Pons (tissue), 1 donor: ENCODE data around the gene ZNF516.
"Not testable (repeated sequence)": the region's sequence is repeated elsewhere in the genome, so short reads cannot be mapped to it uniquely, and the experiment has no call there.

Experiments
- DNase-seq: peaks from one replicate; pipeline ENCODE4 v3.0.0-alpha.2; 2016; ENCODE audit warnings: low spot score

Gene ZNF516, protein sequence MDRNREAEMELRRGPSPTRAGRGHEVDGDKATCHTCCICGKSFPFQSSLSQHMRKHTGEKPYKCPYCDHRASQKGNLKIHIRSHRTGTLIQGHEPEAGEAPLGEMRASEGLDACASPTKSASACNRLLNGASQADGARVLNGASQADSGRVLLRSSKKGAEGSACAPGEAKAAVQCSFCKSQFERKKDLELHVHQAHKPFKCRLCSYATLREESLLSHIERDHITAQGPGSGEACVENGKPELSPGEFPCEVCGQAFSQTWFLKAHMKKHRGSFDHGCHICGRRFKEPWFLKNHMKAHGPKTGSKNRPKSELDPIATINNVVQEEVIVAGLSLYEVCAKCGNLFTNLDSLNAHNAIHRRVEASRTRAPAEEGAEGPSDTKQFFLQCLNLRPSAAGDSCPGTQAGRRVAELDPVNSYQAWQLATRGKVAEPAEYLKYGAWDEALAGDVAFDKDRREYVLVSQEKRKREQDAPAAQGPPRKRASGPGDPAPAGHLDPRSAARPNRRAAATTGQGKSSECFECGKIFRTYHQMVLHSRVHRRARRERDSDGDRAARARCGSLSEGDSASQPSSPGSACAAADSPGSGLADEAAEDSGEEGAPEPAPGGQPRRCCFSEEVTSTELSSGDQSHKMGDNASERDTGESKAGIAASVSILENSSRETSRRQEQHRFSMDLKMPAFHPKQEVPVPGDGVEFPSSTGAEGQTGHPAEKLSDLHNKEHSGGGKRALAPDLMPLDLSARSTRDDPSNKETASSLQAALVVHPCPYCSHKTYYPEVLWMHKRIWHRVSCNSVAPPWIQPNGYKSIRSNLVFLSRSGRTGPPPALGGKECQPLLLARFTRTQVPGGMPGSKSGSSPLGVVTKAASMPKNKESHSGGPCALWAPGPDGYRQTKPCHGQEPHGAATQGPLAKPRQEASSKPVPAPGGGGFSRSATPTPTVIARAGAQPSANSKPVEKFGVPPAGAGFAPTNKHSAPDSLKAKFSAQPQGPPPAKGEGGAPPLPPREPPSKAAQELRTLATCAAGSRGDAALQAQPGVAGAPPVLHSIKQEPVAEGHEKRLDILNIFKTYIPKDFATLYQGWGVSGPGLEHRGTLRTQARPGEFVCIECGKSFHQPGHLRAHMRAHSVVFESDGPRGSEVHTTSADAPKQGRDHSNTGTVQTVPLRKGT

DNA sequence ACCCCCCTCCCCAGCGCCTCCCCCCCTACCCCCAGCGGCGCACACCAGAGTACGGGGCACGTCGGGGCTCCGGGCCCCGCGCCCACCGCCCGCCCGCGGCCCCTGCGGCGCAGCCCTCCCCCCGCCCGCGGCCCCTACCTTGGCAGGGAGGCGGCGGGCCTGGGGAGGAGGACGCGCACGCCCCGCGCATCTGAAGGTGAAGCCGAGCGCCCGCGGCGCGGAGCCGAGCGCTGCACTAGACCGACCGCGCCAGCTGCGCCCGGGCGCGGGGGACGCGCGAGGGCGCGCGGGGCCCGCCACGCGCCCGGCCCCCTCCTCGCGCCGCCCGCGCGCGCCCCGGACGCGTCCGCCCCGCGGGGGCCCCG, at the start of gene ZNF516:
ZNF516 (minus strand) TSS at position 237 of the 365 bp plus-strand sequence. CDS start 52,188 bp downstream, outside the sequence.
- DNase-seq = no peak

DNA sequence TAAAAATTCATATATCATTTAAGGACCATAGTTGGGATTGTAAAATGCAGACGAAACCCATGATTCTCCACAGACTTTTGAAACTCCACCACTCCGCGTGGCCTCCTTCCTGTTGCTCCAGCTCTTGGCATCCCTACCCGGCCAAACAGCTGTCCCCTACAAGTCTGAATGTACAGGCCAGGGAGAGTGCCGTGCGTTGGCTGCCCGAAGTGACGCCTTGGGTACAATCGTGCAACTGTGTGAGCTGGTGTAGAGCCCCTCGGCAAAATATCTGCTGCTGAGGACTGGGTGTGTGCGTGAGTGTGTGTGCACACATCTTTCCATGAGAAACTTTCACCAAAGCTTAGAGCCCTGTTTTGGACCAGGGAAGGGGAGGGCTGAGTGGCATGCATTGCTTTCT, 43.8 kb upstream of the ZNF516 start:
- DNase-seq = no peak

DNA sequence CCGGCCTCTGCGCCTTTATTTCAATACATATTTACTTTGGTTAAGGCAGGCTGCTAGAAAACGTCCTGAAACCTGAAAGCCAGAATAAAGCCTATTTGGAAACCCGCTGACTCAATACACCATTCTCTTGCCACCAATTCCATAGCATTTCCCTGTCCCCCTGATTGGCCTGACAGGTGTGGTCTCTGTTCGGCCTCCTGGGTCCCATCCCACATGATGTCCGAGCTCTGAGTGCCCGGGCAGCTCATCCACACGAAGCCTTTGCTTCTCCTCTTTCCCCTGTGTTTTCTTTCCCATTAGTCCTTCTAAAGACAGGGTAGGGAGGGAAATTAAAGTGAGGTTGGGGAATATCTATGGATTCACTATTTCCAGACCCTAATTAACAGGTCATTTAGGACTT, 42.6 kb upstream of the ZNF516 start:
- no peak for DNase-seq

DNA sequence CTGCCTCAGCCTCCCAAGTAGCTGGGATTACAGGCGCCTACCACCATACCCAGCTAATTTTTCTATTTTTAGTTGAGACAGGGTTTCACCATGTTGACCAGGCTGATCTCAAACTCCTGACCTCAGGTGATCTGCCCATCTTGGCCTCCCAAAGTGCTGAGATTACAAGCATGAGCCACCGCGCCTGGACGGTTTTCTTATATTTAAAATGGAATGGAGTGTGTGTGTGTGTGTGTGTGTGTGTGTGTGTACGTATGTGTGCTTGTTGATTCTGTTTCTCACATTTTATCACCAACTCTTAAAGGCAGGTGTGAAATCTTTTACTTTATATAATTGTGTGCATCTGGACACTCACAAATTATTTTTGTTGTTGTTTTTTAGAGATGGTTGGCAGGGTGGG, 41.6 kb upstream of the ZNF516 start:
- not testable (repeated sequence) for DNase-seq

DNA sequence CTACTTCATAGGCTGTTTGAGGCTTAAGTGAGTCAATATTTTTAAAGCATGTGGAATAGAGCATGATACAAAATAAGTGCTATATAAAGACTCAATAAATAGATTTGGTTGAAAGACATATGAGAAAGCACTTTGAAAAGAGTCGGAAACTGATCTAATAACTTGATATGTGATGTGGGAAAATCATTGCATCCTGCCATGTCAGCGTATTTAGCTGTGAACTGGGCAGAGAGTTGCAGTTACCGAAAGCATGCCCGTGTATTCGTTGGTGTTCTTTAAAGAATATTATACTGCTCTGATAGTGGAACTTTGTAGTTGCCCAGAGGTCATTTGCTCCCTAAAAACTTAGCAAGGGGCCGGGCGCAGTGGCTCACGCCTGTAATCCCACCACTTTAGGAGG, 37.8 kb upstream of the ZNF516 start:
- no peak for DNase-seq

DNA sequence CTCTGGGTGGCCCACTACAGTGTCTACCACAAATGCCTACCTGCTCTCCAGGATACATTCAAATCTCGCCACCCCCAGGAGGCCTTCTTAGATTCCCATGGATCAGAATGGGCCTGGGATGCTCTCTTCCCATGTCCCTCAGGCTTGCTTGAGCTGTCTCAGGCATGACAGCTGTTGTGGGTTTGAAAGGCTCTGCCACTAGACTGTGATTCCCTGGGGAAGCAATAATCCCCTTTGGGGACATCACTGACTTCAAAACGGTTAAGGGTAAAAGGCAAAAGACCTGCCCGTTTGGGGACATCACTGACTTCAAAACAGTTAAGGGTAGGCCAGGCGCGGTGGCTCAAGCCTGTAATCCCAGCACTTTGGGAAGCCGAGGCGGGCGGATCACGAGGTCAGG, 35.8 kb upstream of the ZNF516 start:
- DNase-seq = no peak

DNA sequence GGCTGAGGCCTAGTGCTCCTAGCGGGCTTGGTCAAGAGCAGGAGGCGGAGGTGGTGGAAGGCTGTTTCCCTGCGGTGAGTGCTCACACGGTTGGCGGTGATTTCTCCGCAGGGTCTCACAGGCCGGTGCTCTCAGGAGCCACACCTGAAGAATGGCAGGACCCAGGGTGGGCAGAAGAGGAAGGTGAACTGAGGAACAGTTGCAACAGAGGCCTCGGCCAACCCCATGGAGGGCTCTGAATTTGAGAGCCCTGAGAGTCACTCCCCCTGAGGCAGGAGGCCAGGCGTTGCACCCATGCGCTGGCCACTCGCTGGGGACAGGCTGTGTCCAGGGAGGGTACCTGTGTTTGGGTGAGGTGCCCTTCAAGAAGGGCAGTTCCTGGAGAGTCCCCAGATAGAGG, 35.3 kb upstream of the ZNF516 start:
- DNase-seq = no peak

DNA sequence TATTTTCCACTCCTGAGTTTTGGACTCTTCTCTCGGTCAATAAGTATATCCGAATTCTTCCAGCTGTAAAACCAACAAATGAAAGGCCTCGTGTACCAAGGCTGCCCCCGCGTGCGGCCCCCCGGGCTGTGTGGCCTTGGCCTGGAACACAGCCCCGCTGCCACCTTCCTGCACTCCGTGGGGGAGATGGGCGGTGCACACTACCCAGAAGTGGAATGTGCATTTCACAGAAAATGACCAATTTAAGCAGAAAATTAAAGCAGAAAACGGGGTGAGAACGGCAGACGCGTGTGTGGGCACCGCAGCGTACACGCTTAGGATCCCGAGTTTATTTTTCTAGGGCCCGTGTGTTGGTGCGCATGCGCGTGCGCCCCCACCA, 34.4 kb upstream of the ZNF516 start:
- DNase-seq = no peak

DNA sequence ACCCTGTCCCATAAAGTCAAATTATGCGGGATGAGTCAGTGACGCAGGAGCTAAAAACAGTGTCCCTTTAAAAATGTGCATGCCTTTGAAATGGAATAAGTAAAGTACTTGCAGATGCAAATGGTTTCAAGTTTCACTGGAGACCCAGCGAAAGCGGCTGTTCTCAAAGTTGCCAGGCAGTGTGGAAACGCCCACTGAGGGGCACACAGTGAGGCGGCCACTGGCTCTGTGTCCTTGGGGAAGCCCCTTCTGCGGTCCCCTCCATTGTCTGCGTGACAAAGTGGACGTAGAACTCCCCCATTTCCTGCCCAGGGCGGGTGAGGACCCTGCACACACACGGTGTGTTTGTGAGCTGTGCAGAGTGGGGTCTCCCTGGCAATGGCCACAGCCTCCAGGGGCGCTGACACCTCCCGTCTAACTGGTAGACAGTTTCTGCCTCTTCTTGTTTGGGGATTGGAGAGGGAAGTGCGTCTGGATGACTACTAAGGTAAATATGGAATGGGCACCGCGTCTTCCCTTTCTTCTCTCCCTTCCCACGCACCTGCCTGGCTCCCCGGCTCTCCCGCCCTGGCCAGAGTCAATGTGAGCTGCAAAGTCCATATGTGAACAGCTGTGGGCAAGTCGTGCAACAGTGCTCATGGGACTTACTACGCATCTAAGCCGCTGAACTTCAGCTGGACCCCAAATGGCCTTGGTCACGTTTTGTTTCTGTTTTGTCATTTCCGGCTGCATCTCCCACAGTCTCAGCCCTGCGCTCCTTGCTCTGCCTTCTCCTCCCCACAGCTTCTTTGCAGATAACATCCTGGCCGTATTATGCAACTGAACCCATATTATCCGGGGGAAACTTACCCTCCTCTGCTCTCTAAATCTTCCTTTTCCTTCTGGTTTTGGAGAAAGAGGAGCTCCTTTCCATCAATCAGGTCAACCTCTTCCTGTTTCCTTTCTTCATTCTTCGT, 33.7 kb upstream of the ZNF516 start:
- no peak for DNase-seq

DNA sequence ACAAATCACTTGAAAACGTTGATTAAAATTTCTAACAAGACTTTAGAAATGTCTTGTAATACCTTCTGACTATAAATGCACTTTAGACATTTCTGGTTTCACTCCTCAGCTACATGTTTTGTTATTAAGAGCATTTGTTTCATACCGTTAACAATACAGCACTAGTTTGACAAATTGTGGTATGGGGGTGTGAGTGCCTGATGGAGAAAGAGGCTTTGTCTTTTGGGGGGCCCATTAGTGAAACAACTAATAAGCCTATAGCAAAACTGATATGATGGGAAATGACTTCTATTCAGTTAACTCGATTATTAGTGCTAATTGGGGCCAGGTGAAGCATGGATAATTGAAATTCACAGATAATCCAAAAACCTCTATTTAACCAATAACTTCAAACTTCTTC, 30.9 kb upstream of the ZNF516 start:
- no peak for DNase-seq

DNA sequence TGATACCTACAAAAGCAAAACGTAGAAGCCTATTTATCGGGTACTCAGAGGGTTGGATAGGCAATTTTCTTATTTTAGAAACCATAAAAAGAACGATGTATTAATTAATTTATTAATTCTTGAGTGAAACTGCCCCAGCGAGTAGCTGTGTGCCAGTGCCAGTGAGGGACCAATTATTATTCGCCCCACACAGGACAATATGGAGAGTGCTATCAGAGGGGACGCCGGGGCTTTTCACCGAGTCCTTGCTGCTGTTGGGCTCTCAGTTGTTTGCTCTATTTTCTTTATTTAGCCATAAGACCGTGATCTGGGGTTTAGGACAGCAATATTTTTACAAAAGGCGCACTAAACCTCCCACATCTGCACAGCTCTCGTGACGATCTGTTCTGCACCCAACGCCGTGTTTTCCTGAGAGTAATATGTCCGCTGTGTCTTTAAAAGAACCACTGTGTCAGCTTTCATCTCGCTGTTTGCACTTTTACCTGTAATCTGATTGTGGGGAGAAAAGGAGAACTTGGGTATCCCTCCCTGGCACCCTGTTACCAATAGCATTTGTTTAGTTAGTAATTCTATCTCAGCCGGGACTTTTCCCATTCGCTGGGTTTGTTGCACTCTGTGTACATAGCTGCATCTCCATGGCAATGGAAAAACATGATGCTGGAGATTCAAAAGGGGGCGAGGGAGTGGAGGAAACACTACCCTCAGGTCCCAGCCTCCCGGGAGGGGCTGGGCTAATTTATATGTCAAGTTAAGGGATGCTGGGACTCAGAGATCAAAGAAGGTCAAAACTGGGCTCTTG, 30.1 kb upstream of the ZNF516 start:
- DNase-seq = peak; percentile 17

DNA sequence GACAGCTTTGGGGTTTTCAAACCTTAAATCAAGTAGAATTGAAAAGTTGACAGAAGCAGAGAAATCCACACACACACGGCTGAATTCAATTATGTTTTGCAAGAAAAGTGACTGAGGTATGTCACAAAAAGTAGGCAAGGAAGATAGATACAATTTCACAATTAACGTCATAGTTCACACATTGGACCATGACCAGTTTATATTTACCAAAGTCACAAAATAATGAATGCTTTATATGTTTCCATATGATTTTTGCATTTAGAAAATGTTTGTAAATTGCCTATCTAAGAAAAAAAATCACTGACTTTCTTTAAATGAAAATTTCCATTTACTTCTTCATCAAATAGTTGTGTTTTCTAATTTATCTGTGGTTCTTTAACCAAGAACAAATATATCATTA, 29.4 kb upstream of the ZNF516 start:
- no peak for DNase-seq

DNA sequence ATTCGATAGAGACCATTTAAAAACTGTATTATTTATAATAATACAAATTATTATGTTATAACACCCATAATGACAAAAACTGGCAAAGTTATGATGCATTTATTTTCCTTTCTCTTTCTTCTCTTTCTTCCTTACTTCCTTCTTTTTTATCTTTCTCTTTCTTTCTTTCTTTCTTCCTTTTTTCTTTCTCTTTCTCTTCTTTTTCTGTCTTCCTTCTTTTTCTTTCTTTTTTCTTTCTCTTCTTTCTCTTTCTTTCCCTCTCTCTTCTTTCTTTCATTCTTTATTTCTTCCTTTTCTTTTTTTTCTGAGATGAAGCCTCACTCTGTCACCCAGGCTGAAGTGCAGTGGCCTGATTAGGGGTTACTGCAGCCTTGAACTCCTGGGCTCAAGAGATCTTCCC, 27.5 kb upstream of the ZNF516 start:
- DNase-seq = no peak

DNA sequence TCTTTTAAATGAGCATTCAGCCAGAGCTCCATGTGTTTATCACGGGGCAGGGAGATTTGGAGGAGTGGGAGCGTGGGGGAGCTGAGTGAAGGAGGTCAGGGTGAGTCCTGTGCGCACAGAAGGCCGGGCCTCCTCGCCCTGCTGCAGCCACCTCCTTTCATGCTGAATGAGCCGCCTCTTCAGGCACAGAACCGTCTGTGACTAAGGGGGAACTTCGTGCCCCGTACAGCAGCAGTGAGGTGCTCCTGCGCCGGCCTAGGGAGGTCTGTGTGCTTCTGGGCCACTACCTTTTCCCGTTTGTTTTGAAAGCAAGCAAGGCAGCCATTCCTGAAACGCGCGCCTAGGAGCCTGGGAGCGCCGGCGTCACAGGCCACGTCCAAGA, 27.1 kb upstream of the ZNF516 start:
- no peak for DNase-seq

DNA sequence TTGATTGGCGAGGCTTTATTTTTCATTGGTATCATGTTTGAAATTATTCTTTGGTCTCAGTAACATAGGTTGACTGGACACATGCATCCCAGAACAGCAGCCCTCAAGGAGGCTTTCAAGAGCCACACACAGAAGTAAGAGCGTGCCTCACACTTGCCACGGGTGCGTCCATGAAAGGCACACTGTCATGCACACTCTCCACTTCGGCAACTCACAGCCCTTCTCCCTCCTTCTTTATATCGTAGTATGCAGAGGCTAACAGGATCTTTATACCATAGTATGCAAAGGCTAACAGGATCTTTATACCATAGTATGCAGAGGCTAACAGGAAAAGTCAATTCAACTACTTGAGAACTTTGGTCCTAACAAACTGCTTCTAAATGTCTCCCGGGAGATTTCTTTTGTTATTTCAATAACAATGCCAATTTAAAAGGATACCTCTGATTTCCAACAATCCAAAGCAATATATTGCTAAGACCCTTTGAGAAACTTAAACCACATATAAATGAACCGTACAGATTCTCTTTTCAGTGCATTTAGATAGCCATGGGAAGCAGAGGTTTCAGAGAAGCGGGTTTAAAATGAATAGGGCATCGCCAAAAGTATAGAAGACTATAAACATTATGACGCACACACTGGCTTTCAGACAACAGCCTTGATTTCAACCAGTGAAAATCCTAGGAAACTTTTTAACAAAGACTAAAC, 26.5 kb upstream of the ZNF516 start:
- no peak for DNase-seq

DNA sequence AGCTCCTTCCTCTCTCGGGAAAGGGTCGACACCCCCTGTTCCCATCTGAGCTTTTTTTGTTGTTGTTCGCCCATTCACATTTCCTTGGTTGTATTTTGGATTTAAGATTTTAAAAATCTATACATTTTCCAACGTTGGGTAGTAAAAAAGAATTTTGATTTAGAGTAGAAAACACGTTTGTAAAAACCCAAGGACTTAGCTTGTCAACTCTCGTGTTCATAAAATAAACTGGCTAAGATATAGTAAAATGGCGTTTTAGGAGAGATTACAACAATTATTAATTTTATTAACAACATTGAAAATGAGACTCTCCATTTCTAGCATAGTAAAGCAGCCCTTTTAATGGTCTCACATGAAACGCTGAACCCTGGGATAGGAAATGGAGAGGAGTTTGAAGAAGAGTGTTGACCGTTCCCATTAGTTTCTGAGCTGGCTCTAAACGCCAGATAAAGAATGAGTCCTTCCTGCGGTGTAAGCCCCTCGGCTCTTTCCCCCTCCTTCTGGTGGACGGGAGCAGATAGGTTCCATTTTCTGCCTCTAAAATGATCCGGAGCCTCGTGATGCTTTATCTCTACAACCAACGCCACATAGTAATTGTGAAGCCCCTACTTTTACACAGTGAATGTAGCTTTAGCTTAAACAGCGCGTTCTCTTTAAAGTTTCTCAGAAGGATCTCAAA, 24.0 kb upstream of the ZNF516 start:
- no peak for DNase-seq

DNA sequence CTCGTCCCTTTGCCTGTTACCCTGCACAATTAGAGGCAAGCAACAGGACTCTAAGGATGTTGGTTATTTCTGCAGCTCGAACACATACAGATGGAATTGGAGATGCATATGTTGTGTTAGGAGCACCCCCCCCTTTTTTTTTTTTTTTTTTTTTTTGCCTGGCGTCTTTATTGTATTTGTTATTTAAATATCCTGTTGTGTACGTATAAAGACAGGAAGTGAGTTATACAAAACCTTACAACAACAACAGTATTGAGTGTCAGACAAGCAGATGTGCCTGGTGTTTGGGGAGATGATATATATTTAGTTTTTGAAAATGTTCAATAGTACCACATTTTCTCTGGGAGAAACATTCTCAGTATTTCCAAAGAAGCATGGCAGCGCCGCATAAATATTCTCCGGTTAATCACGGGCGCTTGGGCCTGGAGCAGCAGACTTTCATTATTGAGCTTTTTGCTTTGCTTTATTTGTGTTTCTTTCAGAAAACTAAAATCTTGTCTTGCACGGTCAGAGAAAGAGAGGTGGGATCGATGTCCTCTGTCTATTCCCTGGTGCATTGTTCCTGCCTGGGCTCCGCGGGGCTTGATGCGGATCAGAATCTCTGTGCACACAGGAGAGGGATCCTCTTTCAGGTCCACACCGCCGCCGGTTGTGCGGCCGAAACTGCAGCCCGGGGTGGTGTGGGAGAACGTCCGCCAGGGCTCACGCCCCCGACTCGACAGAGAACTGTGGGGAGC, 23.2 kb upstream of the ZNF516 start:
- DNase-seq = no peak

DNA sequence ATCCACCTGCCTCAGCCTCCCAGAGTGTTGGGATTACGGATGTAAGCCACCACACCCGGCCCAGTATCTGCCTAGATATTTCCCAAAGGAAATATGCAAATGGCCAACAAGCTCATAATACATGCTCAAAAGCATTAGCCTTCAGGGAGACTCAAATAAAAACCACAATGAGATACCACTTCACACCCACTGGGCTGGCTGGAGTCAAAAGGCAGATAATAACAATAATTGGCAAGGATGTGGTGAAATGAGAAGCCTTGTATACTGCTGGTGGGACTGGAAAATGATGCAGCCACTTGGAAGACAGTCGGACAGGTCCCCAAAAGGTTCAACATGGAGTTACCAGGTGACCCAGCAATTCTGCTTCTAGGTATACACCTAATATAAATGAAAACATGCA, 20.5 kb upstream of the ZNF516 start:
- DNase-seq = no peak

DNA sequence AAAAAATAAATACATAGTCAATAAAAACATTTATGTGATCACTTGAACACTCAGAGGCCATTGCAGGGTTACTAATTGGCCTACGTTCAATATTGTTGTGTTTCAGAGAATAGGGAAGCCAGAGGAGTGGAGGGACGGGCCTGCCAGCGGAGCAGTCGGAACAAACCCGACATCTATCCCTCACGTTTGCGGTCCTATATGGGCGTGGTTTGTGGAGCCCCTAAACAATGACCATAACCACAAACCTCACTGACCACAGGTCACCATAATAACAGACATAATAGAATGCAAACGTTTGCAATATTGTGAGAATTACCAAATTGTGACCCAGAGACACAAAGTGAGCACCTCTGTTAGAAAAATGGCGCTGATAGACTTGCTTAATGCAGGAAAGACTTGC, 19.5 kb upstream of the ZNF516 start:
- no peak for DNase-seq
